Gastrocnemius medialis (tissue), 4 donors: ENCODE measurements around the gene FLNC. TPM values are rescaled to one million over a fixed set of nuclear protein-coding genes. Genes with fewer than 3 reads are reported as not detected.

Source experiments
- ATAC-seq, 2 donors: fragments of 150-250 bp; one replicate each; pipeline ENCODE4 v1.9.1; 2016
- DNase-seq, 2 donors: peaks; one replicate each; pipeline ENCODE4 v3.0.0-alpha.2; 2019
- H3K27ac ChIP-seq, 4 donors: fragments of 200-600 bp; sonication (generic); 1 replicate in 1 of 4; 2 replicates in 3 of 4; pipeline ENCODE4 v1.5.1; 2016 to 2018; ENCODE audit warnings: mild to moderate bottlenecking in 2 of 4, moderate library complexity in 1 of 4
- H3K27me3 ChIP-seq, 3 donors: fragments of 200-600 bp; sonication (generic) in 2 of 3; 1 replicate in 1 of 3; 2 replicates in 2 of 3; pipeline versions ENCODE4 v1.5.1 to v1.6.0; 2016 to 2019; ENCODE audit warnings: mild to moderate bottlenecking in 1 of 3, moderate library complexity in 1 of 3
- H3K36me3 ChIP-seq, 2 donors: fragments of 200-600 bp; sonication (generic) in 1 of 2; one replicate each; pipeline ENCODE4 v1.5.1; 2017 to 2018
- H3K4me1 ChIP-seq, 2 donors: fragments of 200-600 bp; sonication (generic) in 1 of 2; one replicate each; pipeline ENCODE4 v1.5.1; 2016 to 2017; ENCODE audit warnings: mild to moderate bottlenecking in 2 of 2
- H3K4me3 ChIP-seq, 4 donors: fragments of 200-600 bp; sonication (generic) in 3 of 4; 1 replicate in 1 of 4; 2 replicates in 3 of 4; pipeline ENCODE4 v1.5.1; 2016 to 2019; ENCODE audit warnings: mild to moderate bottlenecking in 2 of 4
- H3K9me3 ChIP-seq, 3 donors: fragments of 200-600 bp; sonication (generic) in 2 of 3; 1 replicate in 1 of 3; 2 replicates in 2 of 3; pipeline ENCODE4 v1.5.1; 2016 to 2019
- CTCF ChIP-seq, 5 experiments: fragments of 450-650 bp in 3 of 5; fragments of 200-600 bp in 2 of 5; sonication (generic) in 2 of 5; IDR thresholded peaks in 4 of 5; conservative IDR thresholded peaks in 1 of 5; 1 replicate in 4 of 5; 2 replicates in 1 of 5; pipeline ENCODE4 v1.5.1; 2016 to 2019; ENCODE audit warnings: antibody characterized with exemption in 5 of 5, mild to moderate bottlenecking in 3 of 5, moderate library complexity in 3 of 5
- POLR2A ChIP-seq, 2 donors: fragments of 450-650 bp; IDR thresholded peaks; one replicate each; pipeline ENCODE4 v1.6.1; 2017; ENCODE audit warnings: antibody characterized with exemption in 2 of 2, mild to moderate bottlenecking in 2 of 2, moderate library complexity in 2 of 2
- in situ Hi-C, 4 donors: fragments of 200-750 bp; cut with MboI; loops; one replicate each; pipeline versions ENCODE4 v1.15.0 to v1.8.0; 2017; ENCODE audit warnings: low sequenced_read_pairs in 4 of 4
- intact Hi-C: fragments of 100-400 bp; cut with DNase I; formaldehyde crosslinking; loops from one replicate; pipeline ENCODE4 v1.15.1; 2023; ENCODE audit warnings: low total_unique reads
- total RNA-seq, 4 donors: library from RNA; depleted of rRNA; stranded (reverse); fragments of >200 nt; gene quantifications; one replicate each; pipeline versions ENCODE4 v1.1.0 to v1.2.3, GENCODE V29; 2016

Gene FLNC
- total RNA-seq, 4 donors from 2014 or later = 1,071 to 4,398 (median 2,381) TPM

- no peak for TF ChIP-seq POLR2A (IDR thresholded peaks at IDR 0.05)
- no peak for TF ChIP-seq CTCF (IDR thresholded peaks at IDR 0.05 in 4 of 5, conservative IDR thresholded peaks at IDR 0.05 in 1 of 5)
- H3K4me3 ChIP-seq = no peak overlapping the region
- no peaks in the 10 kb centered on the region for H3K9me3 ChIP-seq
- ATAC-seq (no peak), DNase-seq (peak in 1 of 2 donors; percentile 59)
- H3K27me3 ChIP-seq = no peaks in the 10 kb centered on the region
- no peak overlapping the region for H3K27ac ChIP-seq
- peaks cover 18 to 21% of the 10 kb centered on the region in 2 donors for H3K4me1 ChIP-seq
- intact Hi-C loops (loop anchor here (5.0 kb wide), 1 partner anchor 126 kb away; no protein-coding TSS in a partner anchor), in situ Hi-C loops (loop anchor here in 2 of 4 donors (10.0 to 25.0 kb wide), 2 partner anchors 123 to 406 kb away; partner anchors contain the start of gene HILPDA (in 1 of the 2))
- H3K36me3 ChIP-seq = no peaks in the 10 kb centered on the region
These were observed 37.8 kb downstream of the FLNC start for GRCh38 chr7:128867842-128868623.

DNA sequence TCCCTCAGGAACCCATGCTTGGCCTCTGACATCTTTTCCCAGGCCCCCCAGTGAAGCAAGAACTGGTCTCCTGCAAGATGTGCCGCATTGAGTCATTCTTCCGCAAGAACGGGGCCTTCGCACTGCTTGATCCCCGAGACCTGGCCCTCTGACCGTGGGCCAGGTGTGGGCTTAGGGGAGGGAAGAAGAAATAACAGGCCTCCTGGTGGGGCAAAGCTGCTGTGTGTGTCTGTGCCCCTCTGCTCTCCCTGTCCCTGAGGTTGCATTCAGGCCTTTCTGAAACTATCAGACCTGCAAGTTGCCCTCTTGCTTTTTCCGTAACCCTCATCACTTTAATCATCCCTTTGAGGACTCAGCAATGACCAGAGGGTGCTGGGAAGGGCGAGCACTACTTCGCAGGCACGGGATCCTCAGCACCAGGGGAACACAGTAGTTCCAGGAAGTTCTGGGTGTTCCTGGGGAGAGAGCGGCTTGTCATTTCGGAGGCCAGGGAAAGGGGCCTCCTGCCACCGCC lies 38.5 kb downstream of the FLNC start:
- DNase-seq = no peak
- Histone ChIP-seq H3K4me3 (peak overlapping the region; percentile 48 to 79 (median 64)), H3K4me1 (peaks cover 14 to 15% of the 10 kb centered on the region in 2 donors), H3K27ac (peak overlapping the region in 2 of 4 donors; percentile 34 to 44), H3K9me3 (no peaks in the 10 kb centered on the region), H3K27me3 (no peaks in the 10 kb centered on the region), H3K36me3 (no peaks in the 10 kb centered on the region)
- intact Hi-C loops (loop anchor here (5.0 kb wide), 1 partner anchor 126 kb away; no protein-coding TSS in a partner anchor), in situ Hi-C loops (loop anchor here in 2 of 4 donors (10.0 to 25.0 kb wide), 2 partner anchors 124 to 406 kb away; partner anchors contain the start of gene HILPDA (in 1 of the 2))
- TF ChIP-seq CTCF (IDR thresholded peaks at IDR 0.05 in 4 of 5, conservative IDR thresholded peaks at IDR 0.05 in 1 of 5) (no peak), POLR2A (IDR thresholded peaks at IDR 0.05) (no peak)
- ATAC-seq = peak in 1 of 2 donors; percentile 3

DNA sequence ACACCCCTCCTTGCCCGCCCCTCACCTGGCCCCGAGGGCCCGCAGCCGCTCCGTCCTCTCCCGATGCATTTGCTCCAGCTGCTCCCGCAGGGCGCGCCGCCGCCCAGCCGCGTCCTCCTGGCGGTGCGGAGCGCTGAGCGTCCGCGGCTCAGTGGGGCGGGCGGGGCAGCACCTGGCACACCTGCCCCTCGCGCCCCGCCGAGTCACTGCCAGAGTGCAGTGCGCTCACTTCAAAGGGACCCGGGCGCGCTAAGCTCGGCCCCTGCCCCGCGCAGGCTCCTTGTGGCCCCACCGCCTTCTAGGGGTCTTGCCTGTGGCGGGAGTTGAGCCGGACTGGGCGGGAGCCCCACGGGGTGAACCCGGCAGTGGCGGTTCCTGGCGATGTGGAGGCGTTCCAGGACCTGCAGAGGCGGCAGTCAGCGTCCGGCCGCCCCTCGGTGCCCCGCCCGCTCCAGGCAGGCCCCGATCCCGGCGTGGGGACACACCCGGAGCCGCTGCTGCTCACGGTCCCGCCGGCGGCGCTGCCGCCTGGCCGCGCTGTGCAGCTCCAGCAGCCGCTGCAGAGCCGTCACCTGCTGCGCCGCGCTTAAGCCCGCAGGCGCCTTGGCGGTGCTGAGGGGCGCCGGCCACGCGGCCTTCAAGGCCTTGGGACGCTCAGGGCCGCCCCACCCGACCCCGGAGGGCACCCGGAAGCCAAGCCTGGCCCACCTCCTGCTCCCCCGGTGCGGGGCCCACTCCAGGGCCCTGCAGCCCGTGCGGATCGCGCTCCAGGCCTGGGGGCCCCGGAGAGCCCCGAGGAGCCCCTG lies 39.1 kb downstream of the FLNC start:
- DNase-seq (peak in 1 of 2 donors; percentile 48), ATAC-seq (peak; percentile 32 to 64)
- Histone ChIP-seq H3K27ac (peak overlapping the region; percentile 34 to 53 (median 42)), H3K27me3 (no peaks in the 10 kb centered on the region), H3K4me1 (peaks cover 10 to 12% of the 10 kb centered on the region in 2 donors), H3K36me3 (no peaks in the 10 kb centered on the region), H3K9me3 (no peaks in the 10 kb centered on the region), H3K4me3 (peak overlapping the region; percentile 48 to 79 (median 64))
- intact Hi-C loops = loop anchor here (5.0 kb wide), 1 partner anchor 127 kb away; no protein-coding TSS in a partner anchor
- TF ChIP-seq CTCF (IDR thresholded peaks at IDR 0.05 in 4 of 5, conservative IDR thresholded peaks at IDR 0.05 in 1 of 5) = peak in 3 of 5 experiments; percentile 14 to 54 (median 36)
- TF ChIP-seq POLR2A (IDR thresholded peaks at IDR 0.05) = no peak
- in situ Hi-C loops = loop anchor here in 2 of 4 donors (10.0 to 25.0 kb wide), 2 partner anchors 125 to 407 kb away; partner anchors contain the start of gene HILPDA (in 1 of the 2)

DNA sequence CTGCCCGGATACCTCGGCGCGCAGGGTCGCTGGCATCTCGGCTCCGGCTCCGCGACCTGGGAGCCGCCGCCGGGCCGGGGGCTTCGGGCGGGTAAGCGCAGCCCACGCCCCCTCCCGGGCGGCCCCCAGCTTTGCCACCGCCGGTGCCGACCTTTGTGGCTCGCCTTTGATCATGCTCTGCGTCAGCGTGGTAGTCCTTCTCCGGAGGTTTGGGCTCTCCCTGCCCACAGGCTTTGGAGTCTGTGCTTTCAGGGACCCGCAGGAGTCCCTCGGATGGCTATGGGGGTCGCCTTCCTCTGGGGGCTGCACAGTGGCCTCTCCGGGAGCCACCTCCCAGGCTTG lies 39.7 kb downstream of the FLNC start:
- peak overlapping the region; percentile 48 to 79 (median 64) for H3K4me3 ChIP-seq
- peak; percentile 2 to 7 for ATAC-seq
- no peaks in the 10 kb centered on the region for H3K9me3 ChIP-seq
- DNase-seq = peak in 1 of 2 donors; percentile 16
- intact Hi-C loops (loop anchor here (5.0 kb wide), 1 partner anchor 128 kb away; no protein-coding TSS in a partner anchor), in situ Hi-C loops (loop anchor here in 3 of 4 donors (10.0 to 25.0 kb wide), 4 partner anchors 75 to 408 kb away; partner anchors contain the start of genes CCDC136 (in 1 of the 3) and HILPDA (in 1 of the 3))
- no peaks in the 10 kb centered on the region for H3K36me3 ChIP-seq
- H3K27me3 ChIP-seq = no peaks in the 10 kb centered on the region
- H3K27ac ChIP-seq = peak overlapping the region in 2 of 4 donors; percentile 39 to 44
- no peak for TF ChIP-seq CTCF (IDR thresholded peaks at IDR 0.05 in 4 of 5, conservative IDR thresholded peaks at IDR 0.05 in 1 of 5)
- TF ChIP-seq POLR2A (IDR thresholded peaks at IDR 0.05) = no peak
- H3K4me1 ChIP-seq = peaks cover 12 to 16% of the 10 kb centered on the region in 2 donors
